ENCODE data around the gene RNF144B. TPM values are rescaled to one million over a fixed set of nuclear protein-coding genes. Genes with fewer than 3 reads are reported as not detected.

The RNF144B gene
- polyA plus RNA-seq, 2 of the 4 experiments (the other 2 are of a cell fraction), result 0.36 to 0.49 TPM

Other genes starting within 250 kb of the RNF144B start
- 13.4 and 16.5 TPM in 2 replicates for gene TPMT, start 232.3 kb upstream of the RNF144B start, polyA plus RNA-seq (2011; rRNA removed)
- gene TPMT, start 232.3 kb upstream of the RNF144B start, polyA plus RNA-seq (2017; fragmentation: RNase III; extraction: RNeasy Plus Mini Kit Qiagen cat#74134 plus additional on column Dnase treatment), result 11.0 to 11.2 TPM (median 11.2 TPM) in 3 replicates
- 14.5 and 14.9 TPM in 2 replicates for gene KDM1B, start 231.9 kb upstream of the RNF144B start, polyA plus RNA-seq (2011; rRNA removed)
- 11.0 to 11.3 TPM (median 11.3 TPM) in 3 replicates for gene KDM1B, start 231.9 kb upstream of the RNF144B start, polyA plus RNA-seq (2017; fragmentation: RNase III; extraction: RNeasy Plus Mini Kit Qiagen cat#74134 plus additional on column Dnase treatment)
- gene DEK, start 122.8 kb upstream of the RNF144B start, polyA plus RNA-seq (2011; rRNA removed), result 50.5 and 96.4 TPM in 2 replicates
- 135 to 146 TPM (median 141 TPM) in 3 replicates for gene DEK, start 122.8 kb upstream of the RNF144B start, polyA plus RNA-seq (2017; fragmentation: RNase III; extraction: RNeasy Plus Mini Kit Qiagen cat#74134 plus additional on column Dnase treatment)